Measurements from ENCODE around the gene ENPP1. TPM values are rescaled to one million over a fixed set of nuclear protein-coding genes. Genes with fewer than 3 reads are reported as not detected.

The ENPP1 gene
- total RNA-seq, 1 experiment from 2014 or later = 6.5 TPM

- CTCF ChIA-PET = no interaction called here
- no peak overlapping the region for H3K27ac ChIP-seq (ENCODE audit: low read depth, low read length)
- DNase-seq (ENCODE audit: low read depth, low spot score) = no peak
- no peak overlapping the region for H3K4me2 ChIP-seq (ENCODE audit: low read length)
- no peak overlapping the region for H3K9ac ChIP-seq (ENCODE audit: low read length)
- H3K4me1 ChIP-seq (ENCODE audit: control insufficient read depth in 1 of 2, insufficient read depth in 2 of 2, low read length in 2 of 2) = no peaks in the 10 kb centered on the region
- no peaks in the 10 kb centered on the region for H3K79me2 ChIP-seq (ENCODE audit: insufficient read depth, low read length)
- no peak overlapping the region for H3K4me3 ChIP-seq (replicated peaks in 1 of 2; ENCODE audit: low read depth in 1 of 2, low read length in 2 of 2)
- H4K20me1 ChIP-seq (ENCODE audit: insufficient read depth) = no peaks in the 10 kb centered on the region
- POLR2A ChIA-PET = no interaction called here
- TF ChIP-seq FOSL1 (IDR thresholded peaks at IDR 0.05; ENCODE audit: low read depth) = no peak
- TF ChIP-seq CBX3 (IDR thresholded peaks at IDR 0.05; ENCODE audit: low read depth) = no peak
- no peak for TF ChIP-seq ZBTB33 (IDR thresholded peaks at IDR 0.05; ENCODE audit: extremely low read depth, insufficient replicate concordance, low read length)
- no peak for TF ChIP-seq POLR2AphosphoS5 (IDR thresholded peaks at IDR 0.05; ENCODE audit: low read depth, low read length)
- TF ChIP-seq SP1 (IDR thresholded peaks at IDR 0.05; ENCODE audit: low read depth) = no peak
- no peak for TF ChIP-seq RAD21 (IDR thresholded peaks at IDR 0.05; ENCODE audit: low read depth)
- no peak for TF ChIP-seq EZH2 (IDR thresholded peaks at IDR 0.05)
- no peak for TF ChIP-seq POLR2A (IDR thresholded peaks at IDR 0.05; ENCODE audit: borderline replicate concordance, extremely low read depth, insufficient read depth, insufficient read length)
- no peak for TF ChIP-seq TCF7L2 (IDR thresholded peaks at IDR 0.05; ENCODE audit: borderline replicate concordance, extremely low read depth, insufficient read depth, insufficient read length)
- no peak for TF ChIP-seq SIN3A (IDR thresholded peaks at IDR 0.05; ENCODE audit: low read depth)
- TF ChIP-seq ATF3 (IDR thresholded peaks at IDR 0.05) = no peak
- no peak for TF ChIP-seq EZH2phosphoT487 (IDR thresholded peaks at IDR 0.05; ENCODE audit: borderline replicate concordance)
- TF ChIP-seq SRF (IDR thresholded peaks at IDR 0.05; ENCODE audit: low read depth) = no peak
- TF ChIP-seq, protein P1, sequence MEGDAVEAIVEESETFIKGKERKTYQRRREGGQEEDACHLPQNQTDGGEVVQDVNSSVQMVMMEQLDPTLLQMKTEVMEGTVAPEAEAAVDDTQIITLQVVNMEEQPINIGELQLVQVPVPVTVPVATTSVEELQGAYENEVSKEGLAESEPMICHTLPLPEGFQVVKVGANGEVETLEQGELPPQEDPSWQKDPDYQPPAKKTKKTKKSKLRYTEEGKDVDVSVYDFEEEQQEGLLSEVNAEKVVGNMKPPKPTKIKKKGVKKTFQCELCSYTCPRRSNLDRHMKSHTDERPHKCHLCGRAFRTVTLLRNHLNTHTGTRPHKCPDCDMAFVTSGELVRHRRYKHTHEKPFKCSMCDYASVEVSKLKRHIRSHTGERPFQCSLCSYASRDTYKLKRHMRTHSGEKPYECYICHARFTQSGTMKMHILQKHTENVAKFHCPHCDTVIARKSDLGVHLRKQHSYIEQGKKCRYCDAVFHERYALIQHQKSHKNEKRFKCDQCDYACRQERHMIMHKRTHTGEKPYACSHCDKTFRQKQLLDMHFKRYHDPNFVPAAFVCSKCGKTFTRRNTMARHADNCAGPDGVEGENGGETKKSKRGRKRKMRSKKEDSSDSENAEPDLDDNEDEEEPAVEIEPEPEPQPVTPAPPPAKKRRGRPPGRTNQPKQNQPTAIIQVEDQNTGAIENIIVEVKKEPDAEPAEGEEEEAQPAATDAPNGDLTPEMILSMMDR (IDR thresholded peaks at IDR 0.05 in 2 of 3, conservative IDR thresholded peaks at IDR 0.05 in 1 of 3; ENCODE audit: borderline replicate concordance in 1 of 3, insufficient read depth in 1 of 3, low read depth in 2 of 3, low read length in 2 of 3) = no peak
- no peak for TF ChIP-seq ZNF274 (IDR thresholded peaks at IDR 0.05; ENCODE audit: low read depth, low read length)
- no peak for TF ChIP-seq JUND (IDR thresholded peaks at IDR 0.05)
- TF ChIP-seq, protein P2, sequence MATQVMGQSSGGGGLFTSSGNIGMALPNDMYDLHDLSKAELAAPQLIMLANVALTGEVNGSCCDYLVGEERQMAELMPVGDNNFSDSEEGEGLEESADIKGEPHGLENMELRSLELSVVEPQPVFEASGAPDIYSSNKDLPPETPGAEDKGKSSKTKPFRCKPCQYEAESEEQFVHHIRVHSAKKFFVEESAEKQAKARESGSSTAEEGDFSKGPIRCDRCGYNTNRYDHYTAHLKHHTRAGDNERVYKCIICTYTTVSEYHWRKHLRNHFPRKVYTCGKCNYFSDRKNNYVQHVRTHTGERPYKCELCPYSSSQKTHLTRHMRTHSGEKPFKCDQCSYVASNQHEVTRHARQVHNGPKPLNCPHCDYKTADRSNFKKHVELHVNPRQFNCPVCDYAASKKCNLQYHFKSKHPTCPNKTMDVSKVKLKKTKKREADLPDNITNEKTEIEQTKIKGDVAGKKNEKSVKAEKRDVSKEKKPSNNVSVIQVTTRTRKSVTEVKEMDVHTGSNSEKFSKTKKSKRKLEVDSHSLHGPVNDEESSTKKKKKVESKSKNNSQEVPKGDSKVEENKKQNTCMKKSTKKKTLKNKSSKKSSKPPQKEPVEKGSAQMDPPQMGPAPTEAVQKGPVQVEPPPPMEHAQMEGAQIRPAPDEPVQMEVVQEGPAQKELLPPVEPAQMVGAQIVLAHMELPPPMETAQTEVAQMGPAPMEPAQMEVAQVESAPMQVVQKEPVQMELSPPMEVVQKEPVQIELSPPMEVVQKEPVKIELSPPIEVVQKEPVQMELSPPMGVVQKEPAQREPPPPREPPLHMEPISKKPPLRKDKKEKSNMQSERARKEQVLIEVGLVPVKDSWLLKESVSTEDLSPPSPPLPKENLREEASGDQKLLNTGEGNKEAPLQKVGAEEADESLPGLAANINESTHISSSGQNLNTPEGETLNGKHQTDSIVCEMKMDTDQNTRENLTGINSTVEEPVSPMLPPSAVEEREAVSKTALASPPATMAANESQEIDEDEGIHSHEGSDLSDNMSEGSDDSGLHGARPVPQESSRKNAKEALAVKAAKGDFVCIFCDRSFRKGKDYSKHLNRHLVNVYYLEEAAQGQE (IDR thresholded peaks at IDR 0.05; ENCODE audit: low read depth) = no peak
- no peak for TF ChIP-seq EGR1 (IDR thresholded peaks at IDR 0.05; ENCODE audit: low read depth)
- no TSS peak for BruUV-seq (replicated peaks)
- ATAC-seq = no peak
- H3K27me3 ChIP-seq (ENCODE audit: insufficient read depth, low read length) = no peaks in the 10 kb centered on the region
- no peak overlapping the region for H2AFZ ChIP-seq (ENCODE audit: low read depth, low read length, poor library complexity, severe bottlenecking)
- RAD21 ChIA-PET (ENCODE audit: low non-redundant PET in 1 of 2, low total read pairs in 2 of 2, uncharacterized antibody in 2 of 2, unreplicated experiment in 2 of 2) = no interaction called here
- no peaks in the 10 kb centered on the region for H3K9me2 ChIP-seq (ENCODE audit: insufficient read depth)
- intact Hi-C loops (cut with micrococcal nuclease) = no loop called here
- no peaks in the 10 kb centered on the region for H3K36me3 ChIP-seq (ENCODE audit: control insufficient read depth in 1 of 2, insufficient read depth in 2 of 2, low read length in 2 of 2)
- no peaks in the 10 kb centered on the region for H3K9me3 ChIP-seq (ENCODE audit: control insufficient read depth in 1 of 2, insufficient read depth in 1 of 2, low read depth in 1 of 2, low read length in 2 of 2)
These were observed 38.9 kb upstream of the ENPP1 start for GRCh38 chr6:131768964-131769363.

All from HCT116 (cell line).